ENCODE results near the gene AGPAT4.
"Not testable (repeated sequence)": the region's sequence is repeated elsewhere in the genome, so short reads cannot be mapped to it uniquely, and the experiment has no call there.

The AGPAT4 gene

GRCh38 chr6:161198783-161199460 lies 74.9 kb downstream of the AGPAT4 start:
- Histone ChIP-seq H3K9ac (ENCODE audit: low read depth, low read length) (no peak overlapping the region), H3K36me3 (ENCODE audit: insufficient read depth, low read length) (no peaks in the 10 kb centered on the region), H3K9me3 (ENCODE audit: control insufficient read depth, insufficient read depth, low read length) (peaks cover under 1% of the 10 kb centered on the region; the same call in 1 of the 2 replicates), H3K4me1 (ENCODE audit: insufficient read depth, low read length) (no peaks in the 10 kb centered on the region)

- no peaks in the 10 kb centered on the region for H3K4me1 ChIP-seq (ENCODE audit: insufficient read depth, low read length)
- H3K9ac ChIP-seq (ENCODE audit: low read depth, low read length), result no peak overlapping the region
- H3K9me3 ChIP-seq (ENCODE audit: control insufficient read depth, insufficient read depth, low read length), result peaks cover 3% of the 10 kb centered on the region; the same call in 1 of the 2 replicates
- no peaks in the 10 kb centered on the region for H3K36me3 ChIP-seq (ENCODE audit: insufficient read depth, low read length)
Measured at GRCh38 chr6:161198176-161198575, 75.7 kb downstream of the AGPAT4 start.

GRCh38 chr6:161195386-161195785 lies 78.5 kb downstream of the AGPAT4 start:
- Histone ChIP-seq H3K9ac (ENCODE audit: low read depth, low read length) (no peak overlapping the region), H3K9me3 (ENCODE audit: control insufficient read depth, insufficient read depth, low read length) (peaks cover 6% of the 10 kb centered on the region), H3K4me1 (ENCODE audit: insufficient read depth, low read length) (no peaks in the 10 kb centered on the region), H3K36me3 (ENCODE audit: insufficient read depth, low read length) (no peaks in the 10 kb centered on the region)

- no peaks in the 10 kb centered on the region for H3K36me3 ChIP-seq (ENCODE audit: insufficient read depth, low read length)
- H3K9ac ChIP-seq (ENCODE audit: low read depth, low read length), result no peak overlapping the region
Measured at GRCh38 chr6:161194374-161194773, 79.5 kb downstream of the AGPAT4 start.

GRCh38 chr6:161192636-161193411 lies 81.0 kb downstream of the AGPAT4 start:
- peaks cover 6% of the 10 kb centered on the region for H3K9me3 ChIP-seq (ENCODE audit: control insufficient read depth, insufficient read depth, low read length)
- no peaks in the 10 kb centered on the region for H3K36me3 ChIP-seq (ENCODE audit: insufficient read depth, low read length)
- no peaks in the 10 kb centered on the region for H3K4me1 ChIP-seq (ENCODE audit: insufficient read depth, low read length)
- H3K9ac ChIP-seq (ENCODE audit: low read depth, low read length), result no peak overlapping the region

More at GRCh38 chr6:161194374-161194773, 79.5 kb downstream of the AGPAT4 start:
- no peaks in the 10 kb centered on the region for H3K4me1 ChIP-seq (ENCODE audit: insufficient read depth, low read length)
- H3K9me3 ChIP-seq (ENCODE audit: control insufficient read depth, insufficient read depth, low read length), result peaks cover 6% of the 10 kb centered on the region

- H3K4me1 ChIP-seq (ENCODE audit: insufficient read depth, low read length), result no peaks in the 10 kb centered on the region
- no peak overlapping the region for H3K9ac ChIP-seq (ENCODE audit: low read depth, low read length)
- H3K9me3 ChIP-seq (ENCODE audit: control insufficient read depth, insufficient read depth, low read length), result peaks cover 6% of the 10 kb centered on the region
- H3K36me3 ChIP-seq (ENCODE audit: insufficient read depth, low read length), result no peaks in the 10 kb centered on the region
Measured at GRCh38 chr6:161191671-161192070, 82.2 kb downstream of the AGPAT4 start.

- Histone ChIP-seq H3K9ac (ENCODE audit: low read depth, low read length) (no peak overlapping the region), H3K4me1 (ENCODE audit: insufficient read depth, low read length) (no peaks in the 10 kb centered on the region)
Measured at GRCh38 chr6:161191007-161191406, 82.9 kb downstream of the AGPAT4 start.

GRCh38 chr6:161189891-161190290 lies 84.0 kb downstream of the AGPAT4 start:
- no peaks in the 10 kb centered on the region for H3K4me1 ChIP-seq (ENCODE audit: insufficient read depth, low read length)
- peaks cover 6% of the 10 kb centered on the region for H3K9me3 ChIP-seq (ENCODE audit: control insufficient read depth, insufficient read depth, low read length)
- no peak overlapping the region for H3K9ac ChIP-seq (ENCODE audit: low read depth, low read length)
- no peaks in the 10 kb centered on the region for H3K36me3 ChIP-seq (ENCODE audit: insufficient read depth, low read length)

More at GRCh38 chr6:161191007-161191406, 82.9 kb downstream of the AGPAT4 start:
- Histone ChIP-seq H3K9me3 (ENCODE audit: control insufficient read depth, insufficient read depth, low read length) (peaks cover 6% of the 10 kb centered on the region), H3K36me3 (ENCODE audit: insufficient read depth, low read length) (no peaks in the 10 kb centered on the region)

GRCh38 chr6:161188547-161189465 lies 85.1 kb downstream of the AGPAT4 start:
- Histone ChIP-seq H3K36me3 (ENCODE audit: insufficient read depth, low read length) (no peaks in the 10 kb centered on the region), H3K9ac (ENCODE audit: low read depth, low read length) (no peak overlapping the region)

GRCh38 chr6:161186173-161186769 lies 87.6 kb downstream of the AGPAT4 start:
- no peak overlapping the region for H3K9ac ChIP-seq (ENCODE audit: low read depth, low read length)
- H3K4me1 ChIP-seq (ENCODE audit: insufficient read depth, low read length), result no peaks in the 10 kb centered on the region
- no peaks in the 10 kb centered on the region for H3K36me3 ChIP-seq (ENCODE audit: insufficient read depth, low read length)
- no peaks in the 10 kb centered on the region for H3K9me3 ChIP-seq (ENCODE audit: control insufficient read depth, insufficient read depth, low read length)

More at GRCh38 chr6:161188547-161189465, 85.1 kb downstream of the AGPAT4 start:
- Histone ChIP-seq H3K4me1 (ENCODE audit: insufficient read depth, low read length) (no peaks in the 10 kb centered on the region), H3K9me3 (ENCODE audit: control insufficient read depth, insufficient read depth, low read length) (peaks cover 5% of the 10 kb centered on the region)

GRCh38 chr6:161181121-161181520 lies 92.7 kb downstream of the AGPAT4 start:
- Histone ChIP-seq H3K9me3 (ENCODE audit: control insufficient read depth, insufficient read depth, low read length) (peaks cover 3% of the 10 kb centered on the region; the same call in 1 of the 2 replicates), H3K9ac (ENCODE audit: low read depth, low read length) (no peak overlapping the region), H3K36me3 (ENCODE audit: insufficient read depth, low read length) (no peaks in the 10 kb centered on the region), H3K4me1 (ENCODE audit: insufficient read depth, low read length) (no peaks in the 10 kb centered on the region)

GRCh38 chr6:161178155-161178554 lies 95.7 kb downstream of the AGPAT4 start:
- not testable (repeated sequence) for H3K9ac ChIP-seq (ENCODE audit: low read depth, low read length); H3K4me1 ChIP-seq (ENCODE audit: insufficient read depth, low read length); H3K36me3 ChIP-seq (ENCODE audit: insufficient read depth, low read length); H3K9me3 ChIP-seq (ENCODE audit: control insufficient read depth, insufficient read depth, low read length)

GRCh38 chr6:161176428-161176827 lies 97.4 kb downstream of the AGPAT4 start:
- not testable (repeated sequence) for H3K4me1 ChIP-seq (ENCODE audit: insufficient read depth, low read length); H3K9me3 ChIP-seq (ENCODE audit: control insufficient read depth, insufficient read depth, low read length); H3K36me3 ChIP-seq (ENCODE audit: insufficient read depth, low read length); H3K9ac ChIP-seq (ENCODE audit: low read depth, low read length)

GRCh38 chr6:161172769-161173168 lies 101.1 kb downstream of the AGPAT4 start:
- H3K9me3 ChIP-seq (ENCODE audit: control insufficient read depth, insufficient read depth, low read length); H3K4me1 ChIP-seq (ENCODE audit: insufficient read depth, low read length); H3K36me3 ChIP-seq (ENCODE audit: insufficient read depth, low read length); H3K9ac ChIP-seq (ENCODE audit: low read depth, low read length): not testable (repeated sequence)

Data from ES-I3 (cell line).